ENCODE data around the gene PCYT1B. TPM values are rescaled to one million over a fixed set of nuclear protein-coding genes. Genes with fewer than 3 reads are reported as not detected.
"Not testable (repeated sequence)": the region's sequence is repeated elsewhere in the genome, so short reads cannot be mapped to it uniquely, and the experiment has no call there.

Gene PCYT1B
- polyA plus RNA-seq, 3 donors, result 2.5 to 3.2 (median 2.8) TPM

DNA sequence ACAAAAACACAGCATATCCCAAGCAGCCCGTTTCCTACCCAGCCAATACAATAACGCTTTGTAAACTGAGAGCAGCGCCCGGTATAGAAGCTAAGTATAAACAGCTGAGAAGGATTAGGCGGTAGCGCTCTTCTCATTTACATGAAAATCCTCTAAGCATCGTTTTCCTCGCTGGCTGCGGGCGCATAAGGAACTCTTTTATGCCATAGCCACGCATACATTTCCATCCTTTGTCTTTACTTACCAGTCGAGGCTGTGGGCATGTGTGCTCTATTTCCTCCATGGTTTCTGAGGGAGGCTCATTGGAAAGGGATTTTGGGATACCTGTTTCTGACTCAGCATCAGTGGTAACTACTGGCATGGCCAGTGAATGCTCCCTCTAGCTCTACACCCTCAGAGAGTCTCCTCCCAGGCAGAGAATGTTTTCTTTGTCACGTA, 383 bp downstream of the PCYT1B start:
- DNase-seq, result no peak

DNA sequence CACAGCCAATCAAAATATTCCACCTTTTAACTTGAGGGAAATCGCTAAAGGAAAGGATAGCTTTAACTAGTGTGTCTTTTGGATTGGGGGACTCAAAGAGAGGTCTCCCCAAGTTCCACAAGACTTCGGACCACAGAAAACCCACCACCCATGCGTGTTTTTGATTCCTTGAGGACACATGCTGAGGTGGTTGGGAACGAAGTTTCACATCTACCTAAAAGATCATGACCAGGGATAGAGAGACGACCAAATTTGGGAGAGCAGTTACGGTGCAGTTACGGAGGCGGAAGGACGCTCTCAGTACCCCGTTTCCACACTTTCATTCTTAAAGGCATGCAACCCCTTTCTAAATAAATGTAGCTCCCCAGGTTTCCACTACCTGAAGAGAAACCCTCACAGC, 1.1 kb downstream of the PCYT1B start:
- DNase-seq, result no peak

DNA sequence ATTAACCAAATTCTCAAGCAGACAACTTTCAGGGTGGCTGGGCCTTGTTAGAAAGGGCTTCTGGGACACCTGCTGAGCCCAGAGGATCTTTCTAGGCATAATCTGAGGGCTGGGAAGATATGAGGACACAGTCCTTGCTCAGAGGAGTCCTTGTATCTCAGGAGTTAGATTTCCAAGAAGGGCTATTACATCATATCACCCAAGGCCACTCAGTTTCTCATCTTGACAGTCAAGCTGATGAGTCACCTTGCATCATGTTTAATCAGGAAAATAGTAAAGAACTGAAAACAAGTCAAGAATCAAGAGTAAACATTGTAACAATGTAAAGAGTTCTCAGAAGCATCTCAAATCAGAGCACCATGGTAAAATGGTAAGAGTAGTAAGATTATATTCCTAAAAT, 4.0 kb downstream of the PCYT1B start:
- DNase-seq, result no peak

DNA sequence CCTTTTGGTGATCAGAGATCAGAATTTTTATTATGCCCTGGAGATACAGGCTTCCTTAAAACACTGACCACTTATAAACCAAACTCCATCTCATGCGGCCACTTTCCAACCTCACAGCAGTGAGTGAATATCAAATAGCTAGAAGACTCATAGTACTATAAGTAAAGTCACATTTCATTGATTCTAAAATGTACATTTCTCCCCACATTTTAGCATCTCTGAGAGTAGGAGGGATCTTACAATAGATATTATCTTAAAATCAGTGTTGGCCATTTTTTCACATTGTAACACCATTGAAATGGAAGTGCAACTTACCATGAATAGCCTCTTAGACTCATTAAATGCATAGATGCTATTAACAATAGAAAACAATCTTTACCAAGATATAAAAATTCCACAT, 17.4 kb downstream of the PCYT1B start:
- DNase-seq, result no peak

DNA sequence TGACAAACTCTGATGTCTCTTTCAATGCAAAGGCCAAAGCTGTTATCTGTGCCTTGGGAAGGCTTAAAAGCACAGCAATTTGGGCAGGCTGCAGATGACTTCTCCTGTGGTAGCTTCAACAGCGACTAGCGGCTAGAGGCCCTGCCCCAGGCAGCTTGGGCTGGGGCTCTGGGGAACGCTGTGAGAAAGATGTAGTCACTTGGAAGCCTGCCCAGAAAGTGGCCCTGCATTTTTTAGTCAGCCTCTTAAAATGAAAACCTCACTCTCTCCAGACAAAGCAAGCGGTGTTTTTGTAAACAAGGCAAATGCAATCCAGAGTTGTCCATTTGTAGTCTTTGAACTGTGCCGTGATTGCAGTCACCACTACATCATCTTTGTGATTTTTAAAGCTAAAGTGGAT, 27.5 kb downstream of the PCYT1B start:
- DNase-seq, result peak; percentile 4

- DNase-seq, result no peak
Observed at GRCh38 chrX:24610516-24610915, 36.6 kb downstream of the PCYT1B start.

DNA sequence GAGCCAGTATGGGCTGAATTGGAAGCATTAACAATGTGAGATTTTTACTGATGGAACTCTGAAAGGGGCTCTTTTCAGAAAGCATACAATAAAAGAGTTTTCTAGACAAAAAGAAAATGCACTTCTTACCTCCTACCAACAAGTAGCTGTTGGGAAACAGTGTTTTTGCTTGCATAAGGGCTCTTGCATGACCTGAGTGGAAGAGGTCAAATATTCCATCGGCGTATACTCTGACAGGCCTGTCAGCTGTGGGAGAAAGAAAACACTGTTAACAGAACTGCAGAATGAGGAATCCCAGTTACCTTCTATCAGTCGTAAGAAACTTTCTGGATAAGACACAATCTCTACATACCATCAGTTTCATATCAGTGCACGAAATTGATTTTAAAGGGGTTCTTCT, 39.5 kb downstream of the PCYT1B start:
- no peak for DNase-seq

GRCh38 chrX:24605941-24606340, 41.2 kb downstream of the PCYT1B start:
- DNase-seq, result not testable (repeated sequence)

GRCh38 chrX:24603191-24603590, 44.0 kb downstream of the PCYT1B start:
- no peak for DNase-seq

DNA sequence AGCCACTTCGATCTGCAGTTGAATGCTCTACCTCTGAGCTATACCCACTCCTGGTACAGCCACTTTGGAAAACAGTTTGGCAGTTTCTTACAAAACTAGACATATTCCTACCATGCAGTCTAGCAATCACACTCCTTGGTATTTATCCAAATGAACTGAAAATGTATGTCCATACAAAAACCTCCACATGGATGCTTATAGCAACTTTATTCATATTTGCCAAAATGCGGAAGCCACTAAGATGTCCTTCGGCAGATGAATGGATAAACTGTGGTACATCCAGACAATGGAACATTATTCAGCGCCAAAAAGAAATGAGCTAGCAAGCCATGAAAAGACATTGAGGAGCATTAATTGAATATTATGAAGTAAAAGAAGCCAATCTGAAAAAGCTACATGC, 45.3 kb downstream of the PCYT1B start:
- no peak for DNase-seq

DNA sequence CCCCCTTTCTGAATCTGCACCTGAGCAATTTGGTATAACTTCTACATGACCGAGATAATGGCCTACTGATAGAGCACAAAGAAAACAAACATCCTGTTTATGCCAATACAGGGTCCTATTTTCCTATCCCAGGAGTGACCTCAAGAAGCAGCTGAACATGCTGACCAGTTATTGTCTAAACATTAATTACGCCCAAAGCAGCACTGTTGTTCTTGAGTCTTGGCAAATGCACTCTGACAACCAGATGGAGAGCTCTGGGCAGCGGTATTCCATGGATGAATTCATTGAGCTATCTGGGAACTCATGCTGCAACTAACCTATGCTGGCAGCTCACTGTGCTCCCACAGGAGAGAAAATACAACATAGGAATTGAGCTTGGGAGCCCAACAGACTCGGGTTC, 52.6 kb downstream of the PCYT1B start:
- DNase-seq, result no peak

DNA sequence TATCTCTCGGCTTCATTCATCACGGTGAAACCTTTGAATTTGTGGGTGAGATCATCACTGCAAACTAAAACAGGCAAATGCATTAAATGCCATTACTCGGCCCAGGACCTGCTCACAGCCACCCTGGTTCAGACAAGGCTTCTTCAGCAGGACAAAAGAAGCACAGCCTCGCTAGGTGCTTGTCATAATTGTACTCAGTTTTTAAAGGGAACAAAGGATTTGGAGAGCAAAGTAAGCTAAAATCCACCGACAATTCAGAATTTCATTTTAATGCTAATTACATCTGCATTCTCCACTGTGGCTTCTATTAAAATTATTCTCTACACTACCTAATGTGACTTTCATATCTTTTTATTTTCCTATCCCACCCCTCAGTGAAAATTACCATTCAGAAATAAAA, 57.0 kb downstream of the PCYT1B start:
- DNase-seq, result no peak

GRCh38 chrX:24577091-24577490, 70.1 kb downstream of the PCYT1B start:
- DNase-seq, result no peak

DNA sequence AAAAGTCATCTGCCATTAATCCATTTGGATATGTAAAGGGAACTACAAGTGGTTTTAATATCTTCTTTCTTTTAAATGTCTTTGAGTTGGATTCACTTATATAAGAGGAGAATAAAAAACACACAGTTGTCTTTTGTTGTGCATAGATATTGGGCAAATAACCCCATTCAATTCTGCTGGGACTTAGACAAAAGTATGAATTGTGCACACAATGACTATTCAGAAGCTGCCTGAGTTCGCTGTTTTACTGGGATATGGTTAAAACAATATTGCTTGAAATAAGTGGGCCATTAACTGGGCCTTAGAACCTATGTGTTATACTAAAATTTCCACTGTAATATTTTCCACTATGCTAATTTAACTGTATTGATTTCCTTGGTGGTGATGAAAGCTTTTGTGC, 71.7 kb downstream of the PCYT1B start:
- no peak for DNase-seq

DNA sequence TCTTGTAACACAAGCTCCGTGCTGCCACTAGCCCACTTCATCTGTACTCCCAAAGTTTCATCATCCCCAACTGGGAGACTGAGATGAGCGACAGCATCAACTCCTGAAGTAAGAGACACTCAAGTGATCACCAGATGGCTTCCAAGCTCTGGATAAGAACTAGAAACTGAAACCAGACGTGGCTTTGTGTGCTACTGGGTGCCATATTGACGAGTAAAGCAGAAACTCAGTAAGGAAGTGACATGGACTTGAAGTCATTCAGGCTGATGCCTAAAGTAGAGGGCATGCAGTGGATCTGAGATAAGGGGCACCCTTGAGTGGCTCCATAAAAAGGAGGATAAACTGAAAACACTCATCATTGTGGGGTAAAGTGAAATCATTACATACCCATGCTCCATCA, 72.4 kb downstream of the PCYT1B start:
- no peak for DNase-seq

- no peak for DNase-seq
Observed at GRCh38 chrX:24567169-24567568, 80.0 kb downstream of the PCYT1B start.

GRCh38 chrX:24566240-24566639, 80.9 kb downstream of the PCYT1B start:
- no peak for DNase-seq

GRCh38 chrX:24563291-24564010, 83.7 kb downstream of the PCYT1B start:
- no peak for DNase-seq

DNA sequence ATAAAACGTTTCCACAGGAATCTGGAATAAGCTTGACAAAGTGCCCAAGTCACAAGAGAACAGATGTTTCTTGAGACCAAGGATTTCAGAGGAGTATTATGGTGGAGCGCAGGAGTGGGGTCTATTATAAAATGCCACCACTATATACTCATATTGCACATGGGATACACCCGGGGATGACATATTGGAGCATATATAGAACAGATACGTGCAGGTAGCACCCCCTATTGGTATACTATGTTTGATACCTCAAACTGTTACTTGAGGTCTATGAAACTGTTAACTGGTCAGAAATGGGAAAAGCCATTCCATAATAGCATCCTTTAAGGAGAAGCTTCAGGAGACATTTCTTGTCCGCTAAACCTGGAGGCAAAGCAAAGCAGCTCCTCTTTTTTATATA, 86.0 kb downstream of the PCYT1B start:
- DNase-seq, result no peak

DNA sequence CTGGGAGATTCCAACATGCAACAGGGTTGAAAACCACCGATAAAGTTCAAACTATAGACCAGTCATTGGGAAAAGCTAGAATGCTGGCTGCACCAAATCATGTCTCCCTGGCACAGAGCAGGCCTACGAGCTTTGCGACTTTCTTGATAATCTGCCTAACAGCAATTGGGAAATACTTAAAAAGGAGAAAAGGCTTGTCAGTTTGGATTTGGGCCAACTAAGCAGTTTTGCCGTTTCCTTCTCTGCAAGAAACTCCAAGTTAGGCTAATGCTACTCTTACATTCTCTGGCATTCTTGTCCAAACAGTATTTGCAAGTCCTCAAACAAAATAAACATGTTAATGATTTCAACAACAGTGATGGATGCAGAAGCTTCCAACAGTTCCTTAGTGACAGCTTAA, 94.1 kb downstream of the PCYT1B start:
- peak; percentile 5 for DNase-seq

DNA sequence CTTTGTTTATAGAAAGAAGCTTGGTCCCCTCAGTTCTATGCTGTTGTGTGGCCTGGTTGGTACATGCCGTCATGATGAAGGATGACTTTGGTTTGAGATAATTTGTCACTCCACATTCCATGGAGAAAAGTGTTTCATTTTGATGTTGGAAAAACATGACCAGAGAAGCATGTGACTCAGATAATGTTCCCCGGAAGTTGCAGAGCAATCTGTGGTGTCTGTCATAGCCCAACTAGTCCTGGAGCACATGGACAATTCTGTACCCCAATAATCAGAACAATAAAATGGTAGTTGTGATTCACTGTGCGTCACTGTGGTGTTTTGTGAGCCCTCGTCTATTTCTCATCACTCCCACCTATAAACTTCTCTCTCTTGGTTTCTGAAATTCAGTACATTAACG, 97.0 kb downstream of the PCYT1B start:
- no peak for DNase-seq

DNA sequence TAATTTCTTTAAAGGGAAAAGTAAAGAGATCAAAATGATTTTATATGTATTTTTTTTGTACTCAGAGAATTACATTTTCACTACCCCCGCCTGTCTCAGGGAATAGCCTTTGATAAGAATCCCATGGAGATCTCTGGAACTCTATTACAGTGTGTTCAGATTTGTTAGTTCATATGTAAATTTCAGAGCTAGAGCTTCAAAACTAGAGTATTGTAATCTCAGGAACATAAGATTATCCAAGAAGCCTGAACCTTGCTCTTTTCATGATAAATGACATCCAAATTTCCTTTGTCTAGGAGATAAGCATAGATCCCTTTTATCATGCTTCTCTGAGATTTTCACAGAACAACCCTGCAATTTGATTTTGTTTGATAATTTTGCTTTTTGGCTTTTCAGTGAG, 99.2 kb downstream of the PCYT1B start:
- no peak for DNase-seq

DNA sequence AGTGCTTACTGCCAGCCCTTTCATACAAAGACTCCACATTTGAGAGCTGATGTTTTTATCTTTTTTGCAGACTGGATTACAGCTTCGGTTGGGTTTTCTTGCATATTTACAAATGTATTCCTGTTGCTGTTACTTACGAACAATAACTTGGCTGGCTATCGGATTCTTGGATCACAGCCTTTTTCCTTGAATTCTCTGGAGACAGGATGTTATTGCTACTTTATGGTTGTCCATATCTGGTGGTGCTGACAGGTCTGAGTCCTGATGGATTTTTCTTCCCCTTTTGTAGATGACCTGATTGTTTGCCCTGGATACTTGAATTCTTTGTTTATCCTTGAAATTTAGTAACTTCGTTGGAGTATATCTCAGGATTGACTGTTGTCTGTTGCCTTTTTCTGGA, 104.4 kb downstream of the PCYT1B start:
- no peak for DNase-seq

GRCh38 chrX:24536551-24536950, 110.6 kb downstream of the PCYT1B start:
- DNase-seq, result no peak

DNA sequence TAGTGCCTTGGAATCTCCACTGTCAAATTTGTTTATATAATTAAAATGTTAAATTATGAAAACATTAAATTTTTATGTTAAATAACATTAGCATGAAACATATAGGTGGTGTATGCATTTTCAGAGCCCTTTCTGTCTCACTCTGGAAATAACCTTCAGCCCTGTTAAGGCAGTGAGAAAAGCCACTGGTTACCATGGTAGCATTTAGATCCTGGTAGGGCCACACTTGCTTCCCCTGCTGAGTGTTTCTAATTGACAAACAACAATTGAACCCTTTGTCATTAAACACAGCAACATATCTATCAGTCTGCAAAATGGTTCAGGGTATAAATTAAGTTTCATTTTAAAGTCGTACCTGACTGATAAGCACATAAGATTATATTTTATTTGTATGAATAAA, 118.5 kb downstream of the PCYT1B start:
- DNase-seq, result no peak
